Mesendoderm (in vitro differentiated cells): ENCODE results near the gene RAB3IL1.

Source experiments
- DNase-seq: peaks from one replicate; pipeline ENCODE4 v3.0.0; 2013
- H2AK5ac ChIP-seq: 2 replicates; pipeline ENCODE4 v1.6.1; 2013; ENCODE audit warnings: low read length, inconsistent platforms
- H2BK120ac ChIP-seq: 2 replicates; pipeline ENCODE4 v1.6.1; 2013; ENCODE audit warnings: low read depth, mild to moderate bottlenecking, low read length, moderate library complexity, mixed read lengths
- H2BK15ac ChIP-seq: replicated peaks from 2 replicates; pipeline ENCODE4 v1.6.1; 2013; ENCODE audit warnings: low read depth, mild to moderate bottlenecking, moderate library complexity
- H2BK5ac ChIP-seq: 2 replicates; pipeline ENCODE4 v1.6.1; 2013; ENCODE audit warnings: low read length, inconsistent platforms
- H3K18ac ChIP-seq: 2 replicates; pipeline ENCODE4 v1.6.1; 2013; ENCODE audit warnings: mild to moderate bottlenecking, low read length, mixed read lengths
- H3K23ac ChIP-seq: one replicate; pipeline ENCODE4 v1.6.1; 2013; ENCODE audit warnings: low read length
- H3K27ac ChIP-seq: 2 replicates; pipeline ENCODE4 v1.5.1; 2013; ENCODE audit warnings: low read depth, mild to moderate bottlenecking, inconsistent platforms, low read length, moderate library complexity
- H3K27me3 ChIP-seq: 2 replicates; pipeline ENCODE4 v1.6.1; 2013; ENCODE audit warnings: low read length, control low read depth, mild to moderate bottlenecking, inconsistent platforms; ENCODE audit not compliant: insufficient read depth, poor library complexity
- H3K36me3 ChIP-seq: 2 replicates; pipeline ENCODE4 v1.6.1; 2013; ENCODE audit warnings: low read length, inconsistent platforms; ENCODE audit not compliant: control insufficient read depth, insufficient read depth
- H3K4ac ChIP-seq: one replicate; pipeline ENCODE4 v1.6.1; 2013; ENCODE audit warnings: low read depth, mild to moderate bottlenecking, low read length, moderate library complexity
- H3K4me1 ChIP-seq: 2 replicates; pipeline ENCODE4 v1.6.1; 2013; ENCODE audit warnings: low read depth, low read length, inconsistent platforms; ENCODE audit not compliant: control insufficient read depth
- H3K4me2 ChIP-seq: 2 replicates; pipeline ENCODE4 v1.6.1; 2013; ENCODE audit warnings: low read length
- H3K4me3 ChIP-seq: 2 replicates; pipeline ENCODE4 v1.5.1; 2013; ENCODE audit warnings: mild to moderate bottlenecking, low read length
- H3K56ac ChIP-seq: one replicate; pipeline ENCODE4 v1.6.1; 2013; ENCODE audit warnings: low read length
- H3K79me1 ChIP-seq: 2 replicates; pipeline ENCODE4 v1.6.1; 2013; ENCODE audit warnings: low read length, inconsistent platforms
- H3K79me2 ChIP-seq: 2 replicates; pipeline ENCODE4 v1.6.1; 2013; ENCODE audit warnings: mild to moderate bottlenecking, low read length; ENCODE audit not compliant: control insufficient read depth, insufficient read depth
- H3K9ac ChIP-seq: 2 replicates; pipeline ENCODE4 v1.6.1; 2013; ENCODE audit warnings: low read length, inconsistent platforms
- H4K5ac ChIP-seq: one replicate; pipeline ENCODE4 v1.6.1; 2013; ENCODE audit warnings: low read length
- H4K8ac ChIP-seq: one replicate; pipeline ENCODE4 v1.6.1; 2013; ENCODE audit warnings: low read depth, mild to moderate bottlenecking, control low read depth, low read length, moderate library complexity
- WGBS: extraction: QIAGEN DNeasy Blood & Tissue Kit; methylation state at CpG from one replicate; pipeline ENCODE4 v1.1.7; 2013; ENCODE audit warnings: low lambda C conversion rate, missing lambda C conversion rate; ENCODE audit not compliant: insufficient coverage; ENCODE audit errors: extremely low coverage; 5-methylcytosine and 5-hydroxymethylcytosine counted together

Gene RAB3IL1

GRCh38 chr11:61853698-61854169, 63.6 kb downstream of the RAB3IL1 start:
- H3K27ac ChIP-seq = no peak overlapping the region
- H3K27me3 ChIP-seq = no peaks in the 10 kb centered on the region
- no peak overlapping the region for H3K4ac ChIP-seq
- H3K18ac ChIP-seq = no peak overlapping the region
- H4K5ac ChIP-seq = no peak overlapping the region
- H2AK5ac ChIP-seq = no peak overlapping the region
- no peak overlapping the region for H3K4me3 ChIP-seq
- H3K79me2 ChIP-seq = no peaks in the 10 kb centered on the region
- H2BK15ac ChIP-seq = no peak overlapping the region
- no peak overlapping the region for H3K4me2 ChIP-seq
- peaks cover 35% of the 10 kb centered on the region for H3K36me3 ChIP-seq
- H4K8ac ChIP-seq = no peak overlapping the region
- H3K23ac ChIP-seq = no peak overlapping the region
- WGBS = no CpG with 5 or more reads among the region's 13 CpGs
- DNase-seq = no peak
- no peak overlapping the region for H3K56ac ChIP-seq
- H3K9ac ChIP-seq = no peak overlapping the region
- H3K79me1 ChIP-seq = peaks cover 10% of the 10 kb centered on the region
- H3K4me1 ChIP-seq = no peaks in the 10 kb centered on the region
- H2BK120ac ChIP-seq = no peak overlapping the region
- no peak overlapping the region for H2BK5ac ChIP-seq

DNA sequence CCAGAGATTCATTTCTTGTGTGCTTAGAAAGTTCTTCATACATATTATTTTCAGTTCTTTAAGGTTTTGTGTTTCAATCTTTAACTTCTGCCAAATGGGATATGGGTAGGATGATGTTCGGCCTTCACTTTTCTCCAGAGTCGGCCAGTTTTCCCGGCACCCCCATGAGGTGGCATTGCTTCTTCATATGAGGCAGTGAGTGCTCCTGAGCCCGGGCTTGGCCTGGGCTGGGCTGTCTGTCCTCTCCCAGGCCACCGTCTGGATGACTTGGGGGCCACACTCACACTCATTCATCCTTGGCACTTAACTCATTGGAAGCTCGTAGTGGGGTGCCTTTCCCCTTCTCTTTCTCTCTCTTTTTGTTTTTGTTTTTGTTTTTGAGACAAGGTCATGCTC, 65.5 kb downstream of the RAB3IL1 start:
- H3K27me3 ChIP-seq = no peaks in the 10 kb centered on the region
- H2AK5ac ChIP-seq = no peak overlapping the region
- H3K4me2 ChIP-seq = no peak overlapping the region
- H2BK5ac ChIP-seq = no peak overlapping the region
- no peak overlapping the region for H3K56ac ChIP-seq
- no peaks in the 10 kb centered on the region for H3K79me2 ChIP-seq
- H4K5ac ChIP-seq = no peak overlapping the region
- no peak for DNase-seq
- no peaks in the 10 kb centered on the region for H3K4me1 ChIP-seq
- WGBS = no CpG with 5 or more reads among the region's 6 CpGs
- H3K4ac ChIP-seq = no peak overlapping the region
- H4K8ac ChIP-seq = no peak overlapping the region
- H3K4me3 ChIP-seq = no peak overlapping the region
- no peak overlapping the region for H2BK120ac ChIP-seq
- H3K18ac ChIP-seq = no peak overlapping the region
- H3K36me3 ChIP-seq = peaks cover 44% of the 10 kb centered on the region
- no peak overlapping the region for H3K27ac ChIP-seq
- H2BK15ac ChIP-seq = no peak overlapping the region
- peaks cover 15% of the 10 kb centered on the region for H3K79me1 ChIP-seq
- H3K23ac ChIP-seq = no peak overlapping the region
- no peak overlapping the region for H3K9ac ChIP-seq

- Histone ChIP-seq H3K79me2 (no peaks in the 10 kb centered on the region), H3K4me1 (no peaks in the 10 kb centered on the region), H3K4ac (no peak overlapping the region), H3K4me2 (no peak overlapping the region), H3K9ac (no peak overlapping the region), H2BK15ac (no peak overlapping the region), H4K8ac (no peak overlapping the region), H2AK5ac (no peak overlapping the region), H3K23ac (no peak overlapping the region), H3K79me1 (peaks cover 14% of the 10 kb centered on the region), H3K56ac (no peak overlapping the region), H3K36me3 (peaks cover 42% of the 10 kb centered on the region), H4K5ac (no peak overlapping the region), H3K18ac (no peak overlapping the region), H2BK120ac (no peak overlapping the region), H3K27ac (no peak overlapping the region), H2BK5ac (no peak overlapping the region), H3K27me3 (no peaks in the 10 kb centered on the region), H3K4me3 (no peak overlapping the region)
- no CpG with 5 or more reads among the region's 24 CpGs for WGBS
- no peak for DNase-seq
Measured at GRCh38 chr11:61851113-61851899, 66.1 kb downstream of the RAB3IL1 start.

DNA sequence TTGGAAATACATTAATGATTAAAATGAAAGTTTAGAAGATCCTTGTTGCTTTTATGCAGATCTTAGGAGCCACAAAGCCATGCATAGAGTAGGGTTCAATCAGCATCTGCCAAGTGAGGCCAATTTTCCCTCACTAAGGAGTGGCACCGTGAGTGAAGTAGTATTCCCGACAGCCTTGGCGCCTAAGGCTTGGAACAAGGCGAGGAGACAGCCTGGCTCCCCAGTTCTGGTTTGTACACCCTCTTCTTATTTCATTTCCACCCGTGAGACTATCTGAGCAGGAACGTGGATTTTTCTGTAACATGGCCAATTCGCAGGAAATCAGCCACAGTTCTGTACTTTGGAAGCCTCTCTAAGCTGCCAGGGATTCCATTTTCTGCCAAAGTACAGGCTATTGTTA, 66.7 kb downstream of the RAB3IL1 start:
- no peak overlapping the region for H3K27ac ChIP-seq
- no peak for DNase-seq
- peaks cover 42% of the 10 kb centered on the region for H3K36me3 ChIP-seq
- H3K9ac ChIP-seq = no peak overlapping the region
- no peak overlapping the region for H4K5ac ChIP-seq
- H4K8ac ChIP-seq = no peak overlapping the region
- no peak overlapping the region for H2BK15ac ChIP-seq
- WGBS = no CpG with 5 or more reads among the region's 7 CpGs
- H3K23ac ChIP-seq = no peak overlapping the region
- no peaks in the 10 kb centered on the region for H3K79me2 ChIP-seq
- H3K18ac ChIP-seq = no peak overlapping the region
- peaks cover 14% of the 10 kb centered on the region for H3K79me1 ChIP-seq
- H3K27me3 ChIP-seq = no peaks in the 10 kb centered on the region
- no peak overlapping the region for H2AK5ac ChIP-seq
- no peak overlapping the region for H3K4ac ChIP-seq
- H3K56ac ChIP-seq = no peak overlapping the region
- no peaks in the 10 kb centered on the region for H3K4me1 ChIP-seq
- no peak overlapping the region for H2BK120ac ChIP-seq
- no peak overlapping the region for H3K4me3 ChIP-seq
- H3K4me2 ChIP-seq = no peak overlapping the region
- no peak overlapping the region for H2BK5ac ChIP-seq

DNA sequence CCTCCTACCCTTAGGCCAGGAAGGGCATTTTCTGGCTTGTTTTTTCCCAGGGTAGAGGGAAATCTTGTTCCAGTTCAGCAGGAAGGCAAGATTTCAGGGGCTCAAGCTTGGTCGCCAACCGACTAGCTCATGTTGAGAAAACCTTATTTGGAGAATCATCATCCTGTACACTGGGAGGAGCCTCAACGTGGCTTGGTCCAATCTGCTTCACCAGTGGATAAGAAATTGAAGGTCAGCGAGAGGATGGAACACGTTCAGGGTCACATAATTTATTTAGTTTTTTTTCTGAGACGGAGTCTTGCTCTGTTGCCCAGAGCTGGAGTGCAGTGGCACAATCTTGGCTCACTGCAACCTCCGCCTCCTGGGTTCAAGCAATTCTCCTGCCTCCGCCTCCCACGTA, 68.7 kb downstream of the RAB3IL1 start:
- H3K56ac ChIP-seq = no peak overlapping the region
- H4K5ac ChIP-seq = no peak overlapping the region
- H3K79me1 ChIP-seq = peaks cover 9% of the 10 kb centered on the region
- H2BK15ac ChIP-seq = no peak overlapping the region
- no peaks in the 10 kb centered on the region for H3K79me2 ChIP-seq
- H2BK120ac ChIP-seq = no peak overlapping the region
- H4K8ac ChIP-seq = no peak overlapping the region
- H2BK5ac ChIP-seq = no peak overlapping the region
- H3K36me3 ChIP-seq = peaks cover 31% of the 10 kb centered on the region
- H2AK5ac ChIP-seq = no peak overlapping the region
- H3K23ac ChIP-seq = no peak overlapping the region
- H3K4me2 ChIP-seq = no peak overlapping the region
- WGBS = no CpG with 5 or more reads among the region's 9 CpGs
- H3K27ac ChIP-seq = no peak overlapping the region
- no peak overlapping the region for H3K18ac ChIP-seq
- no peaks in the 10 kb centered on the region for H3K27me3 ChIP-seq
- no peak overlapping the region for H3K4me3 ChIP-seq
- no peaks in the 10 kb centered on the region for H3K4me1 ChIP-seq
- H3K4ac ChIP-seq = no peak overlapping the region
- no peak for DNase-seq
- H3K9ac ChIP-seq = no peak overlapping the region
